ENCODE data around the gene PGAM1. TPM values are rescaled to one million over a fixed set of nuclear protein-coding genes. Genes with fewer than 3 reads are reported as not detected.

The PGAM1 gene
- total and polyA plus RNA-seq, 2 of the 13 experiments (the other 11 are each of a cell fraction or from before 2014, with no cell fraction given): 354 to 483 TPM

DNA sequence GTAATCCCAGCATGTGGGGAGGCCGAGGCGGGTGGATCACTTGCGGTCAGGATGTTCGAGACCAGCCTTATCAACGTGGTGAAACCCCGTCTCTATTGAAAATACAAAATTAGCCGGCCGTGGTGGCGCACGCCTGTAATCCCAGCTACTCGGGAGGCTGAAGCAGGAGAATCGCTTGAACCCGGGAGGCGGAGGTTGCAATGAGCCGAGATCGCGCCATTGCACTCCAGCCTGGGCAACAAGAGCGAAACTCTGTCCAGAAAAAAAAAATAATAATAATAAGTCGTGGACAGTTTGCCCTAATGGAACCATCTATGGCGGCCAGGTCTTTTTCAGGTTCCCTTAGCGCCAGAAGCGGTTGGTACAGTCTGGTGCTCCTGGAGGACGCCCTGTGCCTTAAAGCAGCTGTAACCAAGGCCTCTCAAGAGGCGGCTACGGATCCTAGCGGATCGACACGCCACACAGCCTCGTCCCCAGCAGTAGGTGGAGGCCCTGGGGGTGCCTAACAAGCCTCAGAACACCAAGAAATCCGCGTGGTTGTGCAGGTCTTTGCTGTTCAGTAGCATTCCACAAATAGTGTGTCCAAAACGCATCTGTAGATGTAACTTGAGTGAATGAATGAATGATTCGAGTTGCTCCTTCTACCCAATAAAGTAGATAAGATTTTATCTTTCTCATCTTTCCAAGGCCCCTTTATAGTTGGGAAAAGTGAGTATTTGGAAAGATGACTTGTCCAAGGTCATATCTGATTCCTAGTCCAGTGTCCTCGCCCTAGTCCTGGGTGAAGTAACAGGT lies 982 bp downstream of the PGAM1 start (continued):
- TF ChIP-seq, protein P1, sequence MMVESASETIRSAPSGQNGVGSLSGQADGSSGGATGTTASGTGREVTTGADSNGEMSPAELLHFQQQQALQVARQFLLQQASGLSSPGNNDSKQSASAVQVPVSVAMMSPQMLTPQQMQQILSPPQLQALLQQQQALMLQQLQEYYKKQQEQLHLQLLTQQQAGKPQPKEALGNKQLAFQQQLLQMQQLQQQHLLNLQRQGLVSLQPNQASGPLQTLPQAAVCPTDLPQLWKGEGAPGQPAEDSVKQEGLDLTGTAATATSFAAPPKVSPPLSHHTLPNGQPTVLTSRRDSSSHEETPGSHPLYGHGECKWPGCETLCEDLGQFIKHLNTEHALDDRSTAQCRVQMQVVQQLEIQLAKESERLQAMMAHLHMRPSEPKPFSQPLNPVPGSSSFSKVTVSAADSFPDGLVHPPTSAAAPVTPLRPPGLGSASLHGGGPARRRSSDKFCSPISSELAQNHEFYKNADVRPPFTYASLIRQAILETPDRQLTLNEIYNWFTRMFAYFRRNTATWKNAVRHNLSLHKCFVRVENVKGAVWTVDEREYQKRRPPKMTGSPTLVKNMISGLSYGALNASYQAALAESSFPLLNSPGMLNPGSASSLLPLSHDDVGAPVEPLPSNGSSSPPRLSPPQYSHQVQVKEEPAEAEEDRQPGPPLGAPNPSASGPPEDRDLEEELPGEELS (CRISPR knock-in tag; IDR thresholded peaks at IDR 0.05): no peak
- TF ChIP-seq ZNF772 (CRISPR knock-in tag; IDR thresholded peaks at IDR 0.05) (0 out of 2 replicates have a peak, but pooled peaks have one; percentile 12), ZNF251 (CRISPR knock-in tag; IDR thresholded peaks at IDR 0.05) (no peak), NAIF1 (CRISPR knock-in tag; IDR thresholded peaks at IDR 0.05; ENCODE audit: borderline replicate concordance) (no peak)

DNA sequence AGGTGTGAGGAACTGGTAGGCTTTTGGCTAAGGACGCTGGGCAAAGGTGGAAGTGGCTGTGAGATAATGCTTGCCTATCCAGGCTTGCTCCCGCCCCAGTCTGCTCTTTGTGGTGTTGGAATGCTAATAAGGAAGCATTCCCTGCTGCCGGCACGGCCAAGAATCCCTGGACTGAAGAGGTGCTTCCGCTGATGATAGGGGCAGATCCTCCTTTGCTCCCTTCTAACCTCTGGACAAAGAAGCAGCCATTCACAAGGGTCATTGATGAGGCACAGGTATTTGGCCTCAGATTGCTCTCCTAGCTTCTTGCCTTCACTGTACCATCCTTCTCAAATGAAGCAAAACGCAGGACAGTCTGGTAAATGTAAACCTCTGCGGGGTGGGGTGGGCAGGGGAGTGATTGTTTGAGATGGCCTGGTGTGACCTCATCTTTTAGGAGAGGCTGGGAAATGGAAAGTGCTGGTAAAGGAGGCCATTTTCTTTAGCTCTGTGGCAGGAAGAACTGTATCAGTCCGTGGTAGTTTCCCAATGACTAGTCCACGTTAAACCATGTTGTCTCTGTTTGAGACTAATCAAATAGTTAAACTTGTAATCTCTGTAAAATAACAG lies 1.7 kb downstream of the PGAM1 start:
- peaks cover 33% of the 10 kb centered on the region for H4K20me1 ChIP-seq (ENCODE audit: insufficient read depth, low read length)
- intact Hi-C loops (cut with micrococcal nuclease; ENCODE audit: unreplicated experiment) (loop anchor here (2.0 kb wide), 2 partner anchors 17 to 21 kb away; no protein-coding TSS in a partner anchor), in situ Hi-C loops (cut with HindIII; ENCODE audit: extremely low pct_ligation_motif_present, low pct_unique_long_range_greater_than_20kb) (no loop called here)
- FAIRE-seq (peak; percentile 64), ATAC-seq (peak; percentile 65), DNase-seq (ENCODE audit: low spot score) (peak; percentile 74)
- ChIA-PET CTCF (ENCODE audit: low intra/inter-chr PET ratio, low total read pairs) (interaction anchor here (2.1 kb wide), 1 partner anchor 20 kb away, joined by 14 read pairs; no protein-coding TSS in a partner anchor), POLR2A (interaction anchor here (0.5 to 2.3 kb wide), 6 partner anchors 10 to 27 kb away, joined by 3 to 7 read pairs (median 4); partner anchors contain the start of gene RRP12)
- no peak overlapping the region for H2AFZ ChIP-seq (ENCODE audit: low read length)
- H3K4me1 ChIP-seq (ENCODE audit: insufficient read depth, low read length): peaks cover 42% of the 10 kb centered on the region
- H3K27ac ChIP-seq (ENCODE audit: extremely low read length, insufficient read depth, low read length): peak overlapping the region; percentile 89
- no peaks in the 10 kb centered on the region for H3K9me3 ChIP-seq (ENCODE audit: low read length)
- H3K79me2 ChIP-seq (ENCODE audit: insufficient read depth, low read length): peaks cover 40% of the 10 kb centered on the region
- H3K4me2 ChIP-seq (ENCODE audit: low read depth, low read length): peak overlapping the region; percentile 91
- 6% methylated on average over 5 of the region's 9 CpGs for WGBS (ENCODE audit: low lambda C conversion rate)
- H3K4me3 ChIP-seq (replicated peaks in 1 of 3; ENCODE audit: insufficient read depth in 1 of 3, low read depth in 2 of 3, low read length in 3 of 3): peak overlapping the region; percentile 83 to 98 (median 96)
- peak overlapping the region; percentile 93 for H3K9ac ChIP-seq (ENCODE audit: insufficient read depth, low read depth, low read length)
- H3K36me3 ChIP-seq (replicated peaks in 1 of 2; ENCODE audit: control insufficient read depth in 1 of 2, insufficient read depth in 2 of 2, low read length in 2 of 2): peaks cover 3 to 30% of the 10 kb centered on the region in 2 experiments
- no TSS peak for BruUV-seq (replicated peaks)
- H3K27me3 ChIP-seq (ENCODE audit: control insufficient read depth in 1 of 2, insufficient read depth in 2 of 2, low read length in 2 of 2): no peaks in the 10 kb centered on the region; a peak in 1 of 5 replicates
- TF ChIP-seq, protein P2, sequence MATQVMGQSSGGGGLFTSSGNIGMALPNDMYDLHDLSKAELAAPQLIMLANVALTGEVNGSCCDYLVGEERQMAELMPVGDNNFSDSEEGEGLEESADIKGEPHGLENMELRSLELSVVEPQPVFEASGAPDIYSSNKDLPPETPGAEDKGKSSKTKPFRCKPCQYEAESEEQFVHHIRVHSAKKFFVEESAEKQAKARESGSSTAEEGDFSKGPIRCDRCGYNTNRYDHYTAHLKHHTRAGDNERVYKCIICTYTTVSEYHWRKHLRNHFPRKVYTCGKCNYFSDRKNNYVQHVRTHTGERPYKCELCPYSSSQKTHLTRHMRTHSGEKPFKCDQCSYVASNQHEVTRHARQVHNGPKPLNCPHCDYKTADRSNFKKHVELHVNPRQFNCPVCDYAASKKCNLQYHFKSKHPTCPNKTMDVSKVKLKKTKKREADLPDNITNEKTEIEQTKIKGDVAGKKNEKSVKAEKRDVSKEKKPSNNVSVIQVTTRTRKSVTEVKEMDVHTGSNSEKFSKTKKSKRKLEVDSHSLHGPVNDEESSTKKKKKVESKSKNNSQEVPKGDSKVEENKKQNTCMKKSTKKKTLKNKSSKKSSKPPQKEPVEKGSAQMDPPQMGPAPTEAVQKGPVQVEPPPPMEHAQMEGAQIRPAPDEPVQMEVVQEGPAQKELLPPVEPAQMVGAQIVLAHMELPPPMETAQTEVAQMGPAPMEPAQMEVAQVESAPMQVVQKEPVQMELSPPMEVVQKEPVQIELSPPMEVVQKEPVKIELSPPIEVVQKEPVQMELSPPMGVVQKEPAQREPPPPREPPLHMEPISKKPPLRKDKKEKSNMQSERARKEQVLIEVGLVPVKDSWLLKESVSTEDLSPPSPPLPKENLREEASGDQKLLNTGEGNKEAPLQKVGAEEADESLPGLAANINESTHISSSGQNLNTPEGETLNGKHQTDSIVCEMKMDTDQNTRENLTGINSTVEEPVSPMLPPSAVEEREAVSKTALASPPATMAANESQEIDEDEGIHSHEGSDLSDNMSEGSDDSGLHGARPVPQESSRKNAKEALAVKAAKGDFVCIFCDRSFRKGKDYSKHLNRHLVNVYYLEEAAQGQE (IDR thresholded peaks at IDR 0.05; ENCODE audit: borderline replicate concordance in 1 of 2, low read depth in 1 of 2, low read length in 2 of 2): peak in 1 of 2 experiments; percentile 12; a peak in 1 of 4 replicates
- no peak for TF ChIP-seq BHLHE40 (IDR thresholded peaks at IDR 0.05; ENCODE audit: low read length)
- TF ChIP-seq TEAD3 (CRISPR knock-in tag; optimal IDR thresholded peaks at IDR 0.05; ENCODE audit: borderline replicate concordance): peak; percentile 84
- TF ChIP-seq, protein P3, sequence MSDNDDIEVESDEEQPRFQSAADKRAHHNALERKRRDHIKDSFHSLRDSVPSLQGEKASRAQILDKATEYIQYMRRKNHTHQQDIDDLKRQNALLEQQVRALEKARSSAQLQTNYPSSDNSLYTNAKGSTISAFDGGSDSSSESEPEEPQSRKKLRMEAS (IDR thresholded peaks at IDR 0.05): 0 out of 2 replicates have a peak, but pooled peaks have one; percentile 33
- peak; percentile 60; the same call in 1 of the 2 replicates for TF ChIP-seq ATF7-NPFF (CRISPR knock-in tag; IDR thresholded peaks at IDR 0.05; ENCODE audit: low read depth)
- TF ChIP-seq YEATS2 (CRISPR knock-in tag; IDR thresholded peaks at IDR 0.05; ENCODE audit: borderline replicate concordance): peak; percentile 13; the same call in 1 of the 2 replicates
- TF ChIP-seq SSRP1 (CRISPR knock-in tag; IDR thresholded peaks at IDR 0.05): 0 out of 2 replicates have a peak, but pooled peaks have one; percentile 20
- peak; percentile 75; the same call in 1 of the 2 replicates for TF ChIP-seq ZNF431 (CRISPR knock-in tag; IDR thresholded peaks at IDR 0.05; ENCODE audit: borderline replicate concordance, low read depth)
- 0 out of 2 replicates have a peak, but pooled peaks have one; percentile 42 for TF ChIP-seq ZNF558 (CRISPR knock-in tag; IDR thresholded peaks at IDR 0.05; ENCODE audit: borderline replicate concordance)
- no peak for TF ChIP-seq ATAD3A (CRISPR knock-in tag; IDR thresholded peaks at IDR 0.05)
- TF ChIP-seq POLR2G (IDR thresholded peaks at IDR 0.05; ENCODE audit: low read depth, low read length): peak; percentile 54

Data from HepG2 (cell line).